Uterus (tissue), 2 donors: ENCODE results near the gene HPS3.

Source experiments
- POLR2A ChIP-seq, 2 donors: fragments of 450-650 bp; IDR thresholded peaks; one replicate each; pipeline ENCODE4 v1.6.1; 2016; ENCODE audit warnings: antibody characterized with exemption in 2 of 2, mild to moderate bottlenecking in 1 of 2, moderate library complexity in 1 of 2
- TF ChIP-seq, protein P1 (sequence below), 4 experiments: fragments of 200-600 bp in 2 of 4; fragments of 450-650 bp in 2 of 4; sonication (generic) in 2 of 4; IDR thresholded peaks; one replicate each; pipeline ENCODE4 v1.5.1; 2016 to 2019; ENCODE audit warnings: antibody characterized with exemption in 4 of 4, mild to moderate bottlenecking in 2 of 4, moderate library complexity in 1 of 4

DNA sequence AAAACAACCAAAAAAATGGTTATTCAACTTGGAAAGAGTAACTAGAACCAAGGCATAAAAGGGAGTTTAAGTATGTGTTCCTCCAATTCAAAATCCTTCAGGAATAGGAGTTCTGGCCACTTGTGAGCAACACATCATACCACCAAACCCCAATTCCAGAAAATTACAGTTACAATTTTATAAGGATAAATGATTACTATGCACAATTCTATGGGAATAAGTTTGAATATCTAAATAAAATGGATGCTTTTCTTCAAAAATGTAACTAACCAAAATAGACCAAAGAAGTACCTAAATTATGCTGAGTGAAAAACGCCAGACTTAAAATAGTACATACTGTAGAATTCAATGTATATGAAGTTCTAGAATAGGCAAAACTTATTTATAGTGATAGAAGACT is 47.7 kb upstream of the HPS3 start:
- TF ChIP-seq, protein P1, sequence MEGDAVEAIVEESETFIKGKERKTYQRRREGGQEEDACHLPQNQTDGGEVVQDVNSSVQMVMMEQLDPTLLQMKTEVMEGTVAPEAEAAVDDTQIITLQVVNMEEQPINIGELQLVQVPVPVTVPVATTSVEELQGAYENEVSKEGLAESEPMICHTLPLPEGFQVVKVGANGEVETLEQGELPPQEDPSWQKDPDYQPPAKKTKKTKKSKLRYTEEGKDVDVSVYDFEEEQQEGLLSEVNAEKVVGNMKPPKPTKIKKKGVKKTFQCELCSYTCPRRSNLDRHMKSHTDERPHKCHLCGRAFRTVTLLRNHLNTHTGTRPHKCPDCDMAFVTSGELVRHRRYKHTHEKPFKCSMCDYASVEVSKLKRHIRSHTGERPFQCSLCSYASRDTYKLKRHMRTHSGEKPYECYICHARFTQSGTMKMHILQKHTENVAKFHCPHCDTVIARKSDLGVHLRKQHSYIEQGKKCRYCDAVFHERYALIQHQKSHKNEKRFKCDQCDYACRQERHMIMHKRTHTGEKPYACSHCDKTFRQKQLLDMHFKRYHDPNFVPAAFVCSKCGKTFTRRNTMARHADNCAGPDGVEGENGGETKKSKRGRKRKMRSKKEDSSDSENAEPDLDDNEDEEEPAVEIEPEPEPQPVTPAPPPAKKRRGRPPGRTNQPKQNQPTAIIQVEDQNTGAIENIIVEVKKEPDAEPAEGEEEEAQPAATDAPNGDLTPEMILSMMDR (IDR thresholded peaks at IDR 0.05): no peak
- no peak for TF ChIP-seq POLR2A (IDR thresholded peaks at IDR 0.05)
